T-helper 2 cell treated with Interferon-gamma antibody and Interleukin-4, amounts not matched to agents 100 ng/mL and 5 ng/mL, for 36 hours (primary cell): ENCODE results near the gene SDC3. TPM values are rescaled to one million over a fixed set of nuclear protein-coding genes. Genes with fewer than 3 reads are reported as not detected.

Experiments used
- intact Hi-C: fragments of 100-400 bp; cut with micrococcal nuclease; formaldehyde crosslinking; loops from one replicate; pipeline ENCODE4 v1.15.1; 2023
- total RNA-seq: library from RNA; stranded (reverse); gene quantifications from 2 replicates; pipeline ENCODE4 v1.2.3, GENCODE V29; 2022

SDC3 gene
- total RNA-seq, 1 donor from 2014 or later = 0.11 TPM

DNA sequence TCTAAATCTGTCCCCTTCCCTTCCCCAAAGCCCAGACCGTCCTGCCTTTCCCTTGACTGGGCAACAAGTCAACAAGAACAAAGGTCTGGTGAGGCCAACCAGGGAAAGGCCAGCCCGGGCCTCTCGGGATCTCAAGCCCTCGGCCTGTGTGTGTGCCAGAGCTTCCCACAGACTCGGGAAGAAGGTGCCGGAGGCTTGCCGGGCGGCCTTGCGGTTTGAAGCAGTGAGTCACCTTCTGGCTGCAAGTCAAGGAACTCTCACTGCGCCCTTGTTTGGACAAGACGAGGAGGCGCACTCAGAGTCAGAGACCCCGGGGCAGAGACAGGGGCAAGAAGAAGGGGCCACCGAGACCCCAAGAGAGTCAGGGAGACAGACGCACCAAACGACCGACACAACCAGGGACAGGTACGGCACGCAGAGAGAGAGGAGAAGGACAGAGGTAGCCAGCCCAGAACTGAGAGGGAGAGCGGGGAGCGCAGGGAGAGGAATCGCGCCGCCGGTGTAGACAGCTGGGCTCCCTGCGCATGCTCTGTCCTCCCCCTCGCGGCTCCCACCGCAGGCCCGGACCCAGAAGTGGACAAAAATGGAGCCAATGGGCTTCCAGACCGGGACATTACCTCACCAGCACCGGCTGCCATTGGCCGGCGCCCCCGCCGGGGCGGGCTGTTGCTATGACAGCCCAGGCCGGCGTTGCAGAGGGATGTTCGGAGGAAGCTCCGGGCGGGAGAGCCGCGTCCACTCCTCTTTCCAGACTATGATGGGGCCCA is 84.4 kb downstream of the SDC3 start:
- intact Hi-C loops = no loop called here

DNA sequence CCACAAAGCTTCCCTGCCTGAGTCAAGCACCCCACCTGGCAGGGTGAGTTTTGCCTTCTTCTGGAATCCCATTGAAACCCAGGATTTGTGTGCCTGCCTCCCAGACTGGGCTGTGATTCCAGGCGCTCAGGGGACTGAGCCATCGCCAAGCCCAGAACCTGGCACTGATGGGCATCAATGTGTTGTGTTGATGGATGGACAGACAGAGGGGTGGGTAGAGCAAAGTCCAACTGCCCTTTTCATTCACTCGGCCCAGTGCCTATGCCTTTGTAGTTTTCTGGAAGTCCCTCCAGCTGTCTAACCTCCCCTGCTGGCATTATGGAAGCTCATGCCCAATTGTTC is 85.0 kb downstream of the SDC3 start:
- intact Hi-C loops = no loop called here

GRCh38 chr1:30822966-30823581 is 85.5 kb downstream of the SDC3 start:
- intact Hi-C loops = no loop called here

- intact Hi-C loops = no loop called here
Observed at GRCh38 chr1:30822006-30822405, 86.6 kb downstream of the SDC3 start.

DNA sequence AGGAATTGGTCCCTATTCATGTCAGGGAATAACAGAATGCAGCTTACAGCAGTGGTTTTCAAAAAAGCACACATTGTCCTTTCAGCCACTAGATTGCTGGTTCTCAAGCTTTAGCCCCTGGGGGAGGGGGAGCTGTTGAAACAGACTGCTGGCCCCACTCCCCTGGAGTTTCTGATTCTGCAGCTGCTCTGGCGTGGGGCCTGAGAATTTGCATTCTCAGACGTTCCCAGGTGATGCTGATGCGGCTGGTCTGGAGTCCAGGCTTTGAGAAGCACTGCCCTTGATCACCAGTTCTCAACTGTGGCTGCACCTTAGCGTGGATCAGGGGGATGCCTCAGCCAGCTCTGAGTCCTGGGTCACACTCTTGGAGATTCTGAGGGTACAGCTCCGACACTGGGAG is 88.3 kb downstream of the SDC3 start:
- intact Hi-C loops = no loop called here

Other genes starting within 250 kb of the SDC3 start
- 0.20 TPM in 1 of 2 replicates, not detected in the other for gene MATN1, start 185.2 kb downstream of the SDC3 start, total RNA-seq
- gene LAPTM5, start 151.0 kb downstream of the SDC3 start, total RNA-seq = 371 and 381 TPM in 2 replicates
- gene PUM1, start 157.0 kb upstream of the SDC3 start, total RNA-seq = 110 and 117 TPM in 2 replicates